ENCODE data around the gene FASLG.

GRCh38 chr1:172708452-172708851 is 49.5 kb downstream of the FASLG start:
- no peak for TF ChIP-seq POLR2A (IDR thresholded peaks at IDR 0.05)
- no peak for TF ChIP-seq CTCF (IDR thresholded peaks at IDR 0.05)
